IPS-NIHi11 (cell line): ENCODE measurements around the gene MAMDC4.
"Not testable (repeated sequence)": the region's sequence is repeated elsewhere in the genome, so short reads cannot be mapped to it uniquely, and the experiment has no call there.

Experiments
- DNase-seq: peaks from one replicate; pipeline ENCODE4 v3.0.0; 2012; ENCODE audit warnings: mixed read lengths, low spot score

MAMDC4 gene

GRCh38 chr9:136839229-136840139 lies 12.7 kb upstream of the MAMDC4 start:
- no peak for DNase-seq

GRCh38 chr9:136840140-136840876 lies 11.8 kb upstream of the MAMDC4 start:
- DNase-seq, result peak; percentile 72

- DNase-seq, result no peak
Observed at GRCh38 chr9:136840877-136841645, 11.1 kb upstream of the MAMDC4 start.

- not testable (repeated sequence) for DNase-seq
Observed at GRCh38 chr9:136841646-136842379, 10.3 kb upstream of the MAMDC4 start.

- peak; percentile 75 for DNase-seq
Observed at GRCh38 chr9:136842380-136842948, 9.7 kb upstream of the MAMDC4 start, which contains the start of gene AJM1. Gene AJM1 (plus strand): TSS chr9:136842478. CDS start chr9:136844415, 1,937 bp downstream.

GRCh38 chr9:136843159-136843800 lies 8.9 kb upstream of the MAMDC4 start:
- DNase-seq, result not testable (repeated sequence)

- DNase-seq, result not testable (repeated sequence)
Observed at GRCh38 chr9:136843801-136844740, 8.1 kb upstream of the MAMDC4 start.

GRCh38 chr9:136844761-136845464 lies 7.2 kb upstream of the MAMDC4 start:
- no peak for DNase-seq

- no peak for DNase-seq
Observed at GRCh38 chr9:136845465-136846260, 6.5 kb upstream of the MAMDC4 start.

- no peak for DNase-seq
Observed at GRCh38 chr9:136846376-136847087, 5.6 kb upstream of the MAMDC4 start.

GRCh38 chr9:136847088-136847825 lies 4.9 kb upstream of the MAMDC4 start:
- DNase-seq, result peak; percentile 72

- DNase-seq, result no peak
Observed at GRCh38 chr9:136847826-136848392, 4.2 kb upstream of the MAMDC4 start.

GRCh38 chr9:136848393-136849037 lies 3.6 kb upstream of the MAMDC4 start:
- DNase-seq, result peak; percentile 60

GRCh38 chr9:136849038-136849959 lies 2.8 kb upstream of the MAMDC4 start, which contains the start of gene PHPT1:
Gene PHPT1 (plus strand): TSS chr9:136849409. CDS start chr9:136849431, 22 bp downstream.
- DNase-seq, result peak; percentile 95
